HCT116 (cell line): ENCODE results near the gene ENTHD1. TPM values are rescaled to one million over a fixed set of nuclear protein-coding genes. Genes with fewer than 3 reads are reported as not detected.

Experiments used
- ATAC-seq: fragments of 200-7000 bp; cut with Tn5 transposase; 2 replicates; pipeline ENCODE4 v1.9.1; 2020; ENCODE audit warnings: mild to moderate bottlenecking, moderate library complexity
- BruUV-seq: library from RNA; stranded (reverse); fragments of 400-500 nt; replicated peaks from 2 replicates; lab custom pipeline; 2021; lab: Mats Ljungman, UMichigan
- CTCF ChIA-PET: fragments of 300-600 bp; sonication (Branson Sonifier 250); formaldehyde crosslinking; loops from one replicate; lab custom pipeline; 2021; ENCODE audit warnings: antibody characterized with exemption; lab: Charles Lee
- POLR2A ChIA-PET: fragments of 300-600, 350-600 bp; sonication (Branson Sonifier 250); formaldehyde crosslinking; loops from one replicate; lab custom pipeline; 2021; ENCODE audit warnings: antibody characterized with exemption; lab: Charles Lee
- RAD21 ChIA-PET, 2 experiments: fragments of 300-600 bp; sonication (Branson Sonifier 250); formaldehyde crosslinking; loops; one replicate each; lab custom pipeline; 2023; ENCODE audit warnings: low total read pairs in 2 of 2; ENCODE audit not compliant: uncharacterized antibody in 2 of 2, unreplicated experiment in 2 of 2, low non-redundant PET in 1 of 2; lab: Charles Lee
- DNase-seq: peaks from one replicate; pipeline ENCODE4 v3.0.0-alpha.2; 2010; ENCODE audit warnings: low read depth, low spot score
- H2AFZ ChIP-seq: fragments of 200-600 bp; shearing (Covaris generic), sonication (generic); 2 replicates; pipeline ENCODE4 v1.6.1; 2017; ENCODE audit warnings: low read depth, mixed run types, mixed read lengths, antibody characterized with exemption, low read length; ENCODE audit not compliant: poor library complexity, severe bottlenecking
- H3K27ac ChIP-seq: 2 replicates; pipeline ENCODE4 v1.5.1; 2012; ENCODE audit warnings: low read depth, low read length
- H3K27me3 ChIP-seq: fragments of 200-600 bp; sonication (generic); 2 replicates; pipeline ENCODE4 v1.6.1; 2016; ENCODE audit warnings: mixed run types, low read length, mixed read lengths; ENCODE audit not compliant: insufficient read depth
- H3K36me3 ChIP-seq, 2 experiments: fragments of 200-500 bp in 1 of 2; fragments of 200-600 bp in 1 of 2; sonication (Bioruptor generic) in 1 of 2; sonication (generic) in 1 of 2; 2 replicates each; pipeline versions ENCODE4 v1.5.1 to v1.6.1; 2014 to 2016; ENCODE audit warnings: low read length in 2 of 2, inconsistent platforms in 1 of 2, mixed read lengths in 1 of 2, mixed run types in 1 of 2; ENCODE audit not compliant: insufficient read depth in 2 of 2, control insufficient read depth in 1 of 2
- H3K4me1 ChIP-seq, 2 experiments: fragments of 200-600 bp in 1 of 2; sonication (generic) in 1 of 2; 2 replicates each; pipeline versions ENCODE4 v1.5.1 to v1.6.1; 2012 to 2017; ENCODE audit warnings: low read length in 2 of 2, inconsistent platforms in 1 of 2, mild to moderate bottlenecking in 1 of 2, mixed read lengths in 1 of 2, mixed run types in 1 of 2, moderate library complexity in 1 of 2; ENCODE audit not compliant: insufficient read depth in 2 of 2, control insufficient read depth in 1 of 2
- H3K4me2 ChIP-seq: fragments of 200-600 bp; sonication (generic); 2 replicates; pipeline ENCODE4 v1.6.1; 2017; ENCODE audit warnings: mixed run types, low read length, mixed read lengths
- H3K4me3 ChIP-seq, 2 experiments: fragments of 200-600 bp in 1 of 2; sonication (generic) in 1 of 2; replicated peaks in 1 of 2; 2 replicates each; pipeline ENCODE4 v1.5.1; 2011 to 2016; ENCODE audit warnings: low read length in 2 of 2, control low read depth in 1 of 2, low read depth in 1 of 2, mild to moderate bottlenecking in 1 of 2, mixed read lengths in 1 of 2, mixed run types in 1 of 2
- H3K79me2 ChIP-seq: fragments of 200-600 bp; sonication (generic); 2 replicates; pipeline ENCODE4 v1.6.1; 2017; ENCODE audit warnings: mild to moderate bottlenecking, mixed run types, low read length, moderate library complexity, mixed read lengths; ENCODE audit not compliant: insufficient read depth
- H3K9ac ChIP-seq: fragments of 200-600 bp; sonication (generic); 2 replicates; pipeline ENCODE4 v1.6.1; 2016; ENCODE audit warnings: low read length, mixed read lengths
- H3K9me2 ChIP-seq: fragments of 200-600 bp; sonication (generic), shearing (Covaris generic); 2 replicates; pipeline ENCODE4 v1.6.1; 2017; ENCODE audit warnings: mixed run types, mild to moderate bottlenecking, moderate library complexity; ENCODE audit not compliant: insufficient read depth
- H3K9me3 ChIP-seq, 2 experiments: fragments of 200-500 bp in 1 of 2; fragments of 200-600 bp in 1 of 2; sonication (Bioruptor generic) in 1 of 2; sonication (generic) in 1 of 2; 2 replicates each; pipeline ENCODE4 v1.6.1; 2014 to 2017; ENCODE audit warnings: low read length in 2 of 2, mixed read lengths in 2 of 2, inconsistent platforms in 1 of 2, low read depth in 1 of 2, mild to moderate bottlenecking in 1 of 2, mixed run types in 1 of 2, moderate library complexity in 1 of 2; ENCODE audit not compliant: control insufficient read depth in 1 of 2, insufficient read depth in 1 of 2
- H4K20me1 ChIP-seq: fragments of 200-600 bp; sonication (generic), shearing (Covaris generic); 2 replicates; pipeline ENCODE4 v1.6.1; 2017; ENCODE audit warnings: mixed run types, mild to moderate bottlenecking, moderate library complexity; ENCODE audit not compliant: insufficient read depth
- EGR1 ChIP-seq: IDR thresholded peaks from 2 replicates; pipeline ENCODE4 v1.6.1; 2012; ENCODE audit warnings: low read depth
- ELF1 ChIP-seq: IDR thresholded peaks from 2 replicates; pipeline ENCODE4 v1.6.1; 2012; ENCODE audit warnings: low read depth, borderline replicate concordance
- EZH2phosphoT487 ChIP-seq: fragments of 200-600 bp; IDR thresholded peaks from 2 replicates; pipeline ENCODE4 v1.6.1; 2018; ENCODE audit warnings: antibody characterized with exemption, borderline replicate concordance
- JUND ChIP-seq: IDR thresholded peaks from 2 replicates; pipeline ENCODE4 v1.6.1; 2012
- POLR2AphosphoS5 ChIP-seq: IDR thresholded peaks from 2 replicates; pipeline ENCODE4 v1.6.1; 2011; ENCODE audit warnings: mild to moderate bottlenecking, low read depth, low read length, moderate library complexity
- RAD21 ChIP-seq: IDR thresholded peaks from 2 replicates; pipeline ENCODE4 v1.6.1; 2012; ENCODE audit warnings: low read depth, mild to moderate bottlenecking
- SIN3A ChIP-seq: IDR thresholded peaks from 2 replicates; pipeline ENCODE4 v1.6.1; 2012; ENCODE audit warnings: low read depth
- SP1 ChIP-seq: IDR thresholded peaks from 2 replicates; pipeline ENCODE4 v1.6.1; 2012; ENCODE audit warnings: low read depth
- SRF ChIP-seq: IDR thresholded peaks from 2 replicates; pipeline ENCODE4 v1.6.1; 2012; ENCODE audit warnings: low read depth
- ZNF274 ChIP-seq: fragments of 200-500 bp; sonication (Bioruptor generic); IDR thresholded peaks from 2 replicates; pipeline ENCODE4 v1.6.1; 2014; ENCODE audit warnings: mild to moderate bottlenecking, low read depth, low read length, inconsistent platforms
- intact Hi-C: fragments of 100-400 bp; cut with micrococcal nuclease; formaldehyde crosslinking; loops from 2 replicates; pipeline ENCODE4 v1.10.0; 2022
- total RNA-seq: library from RNA; stranded (reverse); gene quantifications from one replicate; pipeline ENCODE4 v1.2.1, GENCODE V29; 2021; ENCODE audit not compliant: unreplicated experiment
- TF ChIP-seq, protein P1 (sequence below): IDR thresholded peaks from 2 replicates; pipeline ENCODE4 v1.6.1; 2011; ENCODE audit warnings: mild to moderate bottlenecking, low read length, moderate library complexity; ENCODE audit not compliant: insufficient replicate concordance; ENCODE audit errors: extremely low read depth
- TF ChIP-seq, protein P2 (sequence below), 3 experiments: fragments of 200-600 bp in 1 of 3; sonication (generic) in 1 of 3; IDR thresholded peaks in 2 of 3; conservative IDR thresholded peaks in 1 of 3; 2 replicates each; pipeline ENCODE4 v1.5.1; 2012 to 2017; ENCODE audit warnings: low read depth in 2 of 3, low read length in 2 of 3, antibody characterized with exemption in 1 of 3, borderline replicate concordance in 1 of 3, control low read depth in 1 of 3, mild to moderate bottlenecking in 1 of 3, mixed read lengths in 1 of 3, mixed run types in 1 of 3, moderate library complexity in 1 of 3; ENCODE audit not compliant: insufficient read depth in 1 of 3

Gene ENTHD1
- total RNA-seq, 1 experiment from 2014 or later = not detected

DNA sequence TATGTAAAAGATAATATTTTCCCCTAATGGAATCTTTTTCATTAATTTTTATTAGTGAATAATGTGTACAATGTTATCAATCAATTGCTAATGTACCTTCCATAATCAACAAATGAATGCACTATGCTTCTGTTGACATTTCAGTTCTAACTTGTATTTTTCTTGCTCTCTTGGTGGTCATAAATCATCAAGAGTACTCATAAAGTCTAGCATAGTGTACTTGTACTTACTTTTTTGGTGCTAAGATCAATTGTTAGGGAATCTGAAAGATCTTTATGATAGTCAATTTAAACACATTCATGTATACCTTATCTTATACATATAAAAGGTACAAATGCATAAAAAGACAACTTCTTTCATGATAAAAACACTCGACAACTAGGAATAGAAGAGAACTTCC is 10.5 kb downstream of the ENTHD1 start:
- Histone ChIP-seq H3K4me3 (no peak overlapping the region), H4K20me1 (no peaks in the 10 kb centered on the region), H3K9ac (no peak overlapping the region), H2AFZ (no peak overlapping the region), H3K36me3 (no peaks in the 10 kb centered on the region), H3K4me2 (no peak overlapping the region), H3K27me3 (peaks cover 61% of the 10 kb centered on the region), H3K79me2 (no peaks in the 10 kb centered on the region), H3K9me2 (no peaks in the 10 kb centered on the region), H3K9me3 (no peaks in the 10 kb centered on the region), H3K27ac (no peak overlapping the region), H3K4me1 (no peaks in the 10 kb centered on the region)
- ATAC-seq = no peak
- TF ChIP-seq ZNF274 (no peak), EZH2phosphoT487 (no peak), JUND (no peak), EGR1 (no peak), RAD21 (no peak), ELF1 (no peak), SIN3A (no peak), SP1 (no peak), SRF (no peak), POLR2AphosphoS5 (no peak)
- TF ChIP-seq, protein P1, sequence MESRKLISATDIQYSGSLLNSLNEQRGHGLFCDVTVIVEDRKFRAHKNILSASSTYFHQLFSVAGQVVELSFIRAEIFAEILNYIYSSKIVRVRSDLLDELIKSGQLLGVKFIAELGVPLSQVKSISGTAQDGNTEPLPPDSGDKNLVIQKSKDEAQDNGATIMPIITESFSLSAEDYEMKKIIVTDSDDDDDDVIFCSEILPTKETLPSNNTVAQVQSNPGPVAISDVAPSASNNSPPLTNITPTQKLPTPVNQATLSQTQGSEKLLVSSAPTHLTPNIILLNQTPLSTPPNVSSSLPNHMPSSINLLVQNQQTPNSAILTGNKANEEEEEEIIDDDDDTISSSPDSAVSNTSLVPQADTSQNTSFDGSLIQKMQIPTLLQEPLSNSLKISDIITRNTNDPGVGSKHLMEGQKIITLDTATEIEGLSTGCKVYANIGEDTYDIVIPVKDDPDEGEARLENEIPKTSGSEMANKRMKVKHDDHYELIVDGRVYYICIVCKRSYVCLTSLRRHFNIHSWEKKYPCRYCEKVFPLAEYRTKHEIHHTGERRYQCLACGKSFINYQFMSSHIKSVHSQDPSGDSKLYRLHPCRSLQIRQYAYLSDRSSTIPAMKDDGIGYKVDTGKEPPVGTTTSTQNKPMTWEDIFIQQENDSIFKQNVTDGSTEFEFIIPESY = no peak
- TF ChIP-seq, protein P2, sequence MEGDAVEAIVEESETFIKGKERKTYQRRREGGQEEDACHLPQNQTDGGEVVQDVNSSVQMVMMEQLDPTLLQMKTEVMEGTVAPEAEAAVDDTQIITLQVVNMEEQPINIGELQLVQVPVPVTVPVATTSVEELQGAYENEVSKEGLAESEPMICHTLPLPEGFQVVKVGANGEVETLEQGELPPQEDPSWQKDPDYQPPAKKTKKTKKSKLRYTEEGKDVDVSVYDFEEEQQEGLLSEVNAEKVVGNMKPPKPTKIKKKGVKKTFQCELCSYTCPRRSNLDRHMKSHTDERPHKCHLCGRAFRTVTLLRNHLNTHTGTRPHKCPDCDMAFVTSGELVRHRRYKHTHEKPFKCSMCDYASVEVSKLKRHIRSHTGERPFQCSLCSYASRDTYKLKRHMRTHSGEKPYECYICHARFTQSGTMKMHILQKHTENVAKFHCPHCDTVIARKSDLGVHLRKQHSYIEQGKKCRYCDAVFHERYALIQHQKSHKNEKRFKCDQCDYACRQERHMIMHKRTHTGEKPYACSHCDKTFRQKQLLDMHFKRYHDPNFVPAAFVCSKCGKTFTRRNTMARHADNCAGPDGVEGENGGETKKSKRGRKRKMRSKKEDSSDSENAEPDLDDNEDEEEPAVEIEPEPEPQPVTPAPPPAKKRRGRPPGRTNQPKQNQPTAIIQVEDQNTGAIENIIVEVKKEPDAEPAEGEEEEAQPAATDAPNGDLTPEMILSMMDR (IDR thresholded peaks at IDR 0.05 in 2 of 3, conservative IDR thresholded peaks at IDR 0.05 in 1 of 3; ENCODE audit: borderline replicate concordance in 1 of 3, insufficient read depth in 1 of 3, low read depth in 2 of 3, low read length in 2 of 3) = no peak
- intact Hi-C loops = no loop called here
- no TSS peak for BruUV-seq
- ChIA-PET POLR2A (no interaction called here), RAD21 (no interaction called here), CTCF (interaction anchor here (0.7 kb wide), 1 partner anchor 50 kb away, joined by 3 read pairs; no protein-coding TSS in a partner anchor)
- DNase-seq = no peak
